ENCODE results near the gene MPRIP.

DNA sequence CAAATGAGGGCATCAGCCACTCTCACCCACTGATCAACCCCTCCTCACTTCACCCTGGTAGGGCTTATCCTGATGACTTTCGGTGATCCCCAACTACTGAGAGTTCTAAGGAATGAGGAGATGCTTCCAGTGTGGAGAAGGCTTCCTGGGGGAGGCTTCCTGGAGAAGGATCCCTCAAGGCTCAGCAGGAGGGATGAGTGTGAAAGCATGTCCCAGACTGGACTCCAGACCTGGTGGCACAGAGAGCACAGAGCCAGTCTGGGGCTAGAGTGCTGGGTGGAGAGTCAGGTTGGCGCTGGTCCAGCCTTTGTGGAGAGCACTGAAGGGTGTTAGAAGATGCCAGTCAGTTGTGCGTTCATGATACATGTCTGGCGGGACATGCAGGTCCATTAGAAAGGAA is 110.1 kb downstream of the MPRIP start:
- TF ChIP-seq, protein P1, sequence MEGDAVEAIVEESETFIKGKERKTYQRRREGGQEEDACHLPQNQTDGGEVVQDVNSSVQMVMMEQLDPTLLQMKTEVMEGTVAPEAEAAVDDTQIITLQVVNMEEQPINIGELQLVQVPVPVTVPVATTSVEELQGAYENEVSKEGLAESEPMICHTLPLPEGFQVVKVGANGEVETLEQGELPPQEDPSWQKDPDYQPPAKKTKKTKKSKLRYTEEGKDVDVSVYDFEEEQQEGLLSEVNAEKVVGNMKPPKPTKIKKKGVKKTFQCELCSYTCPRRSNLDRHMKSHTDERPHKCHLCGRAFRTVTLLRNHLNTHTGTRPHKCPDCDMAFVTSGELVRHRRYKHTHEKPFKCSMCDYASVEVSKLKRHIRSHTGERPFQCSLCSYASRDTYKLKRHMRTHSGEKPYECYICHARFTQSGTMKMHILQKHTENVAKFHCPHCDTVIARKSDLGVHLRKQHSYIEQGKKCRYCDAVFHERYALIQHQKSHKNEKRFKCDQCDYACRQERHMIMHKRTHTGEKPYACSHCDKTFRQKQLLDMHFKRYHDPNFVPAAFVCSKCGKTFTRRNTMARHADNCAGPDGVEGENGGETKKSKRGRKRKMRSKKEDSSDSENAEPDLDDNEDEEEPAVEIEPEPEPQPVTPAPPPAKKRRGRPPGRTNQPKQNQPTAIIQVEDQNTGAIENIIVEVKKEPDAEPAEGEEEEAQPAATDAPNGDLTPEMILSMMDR (conservative IDR thresholded peaks at IDR 0.05), result no peak
- TF ChIP-seq EZH2 (IDR thresholded peaks at IDR 0.05; ENCODE audit: low read depth), result no peak

All from PC-9 (cell line).